Caco-2 (cell line): ENCODE measurements around the gene WBP11. TPM values are rescaled to one million over a fixed set of nuclear protein-coding genes. Genes with fewer than 3 reads are reported as not detected.

ENCODE experiments used
- BruUV-seq: library from RNA; stranded (reverse); fragments of 400-500 nt; replicated peaks from 2 replicates; lab custom pipeline; 2021; lab: Mats Ljungman, UMichigan
- CTCF ChIA-PET: fragments of 300-600 bp; sonication (Branson Sonifier 250); formaldehyde crosslinking; loops from one replicate; lab custom pipeline; 2022; ENCODE audit warnings: antibody characterized with exemption; lab: Charles Lee
- POLR2A ChIA-PET: fragments of 300-600 bp; sonication (Branson Sonifier 250); formaldehyde crosslinking; loops from one replicate; lab custom pipeline; 2022; ENCODE audit warnings: antibody characterized with exemption; lab: Charles Lee
- DNase-seq, 2 experiments: peaks; one replicate each; pipeline versions ENCODE4 v3.0.0 to v3.0.0-alpha.2; 2020 to 2022
- H3K27me3 ChIP-seq: replicated peaks from 2 replicates; pipeline ENCODE4 v1.6.0; 2011; ENCODE audit warnings: low read length; ENCODE audit not compliant: control insufficient read depth, insufficient read depth
- H3K36me3 ChIP-seq: 2 replicates; pipeline ENCODE4 v1.5.1; 2011; ENCODE audit warnings: low read length; ENCODE audit not compliant: control insufficient read depth, insufficient read depth
- H3K4me1 ChIP-seq: fragments of 250-450 bp; sonication (Bioruptor Pico); 2 replicates; pipeline ENCODE4 v1.5.1; 2020; ENCODE audit warnings: mild to moderate bottlenecking
- H3K4me3 ChIP-seq: 2 replicates; pipeline ENCODE4 v1.5.1; 2011; ENCODE audit warnings: low read depth, mild to moderate bottlenecking, control low read depth, low read length
- H3K9me3 ChIP-seq: fragments of 250-450 bp; sonication (Bioruptor Pico); 2 replicates; pipeline ENCODE4 v1.5.1; 2020; ENCODE audit warnings: mild to moderate bottlenecking, moderate library complexity
- H3K27ac Mint-ChIP-seq: one replicate; pipeline ENCODE4 v1.8.0; 2022; ENCODE audit warnings: mixed read lengths; ENCODE audit not compliant: unreplicated experiment
- H3K27me3 Mint-ChIP-seq: one replicate; pipeline ENCODE4 v1.8.0; 2022; ENCODE audit warnings: mixed read lengths; ENCODE audit not compliant: insufficient read depth, unreplicated experiment
- H3K36me3 Mint-ChIP-seq: one replicate; pipeline ENCODE4 v1.8.0; 2022; ENCODE audit warnings: mild to moderate bottlenecking, mixed read lengths; ENCODE audit not compliant: insufficient read depth, unreplicated experiment
- H3K4me1 Mint-ChIP-seq: one replicate; pipeline ENCODE4 v1.8.0; 2022; ENCODE audit warnings: low read depth, mixed read lengths; ENCODE audit not compliant: unreplicated experiment
- H3K4me3 Mint-ChIP-seq: one replicate; pipeline ENCODE4 v1.8.0; 2022; ENCODE audit warnings: mild to moderate bottlenecking, moderate library complexity, mixed read lengths; ENCODE audit not compliant: unreplicated experiment
- H3K9me3 Mint-ChIP-seq: one replicate; pipeline ENCODE4 v1.8.0; 2022; ENCODE audit warnings: mixed read lengths; ENCODE audit not compliant: unreplicated experiment
- CTCF ChIP-seq, 2 experiments: fragments of 200-600 bp in 1 of 2; IDR thresholded peaks; 1 replicate in 1 of 2; 2 replicates in 1 of 2; pipeline versions ENCODE4 v1.5.1 to v1.8.0; 2011 to 2022; ENCODE audit warnings: antibody characterized with exemption in 1 of 2, control low read depth in 1 of 2, inconsistent platforms in 1 of 2, low read depth in 1 of 2, low read length in 1 of 2, mild to moderate bottlenecking in 1 of 2, moderate library complexity in 1 of 2; ENCODE audit not compliant: insufficient read depth in 1 of 2, severe bottlenecking in 1 of 2, unreplicated experiment in 1 of 2
- intact Hi-C: fragments of 100-400 bp; cut with micrococcal nuclease; formaldehyde crosslinking; loops from one replicate; pipeline ENCODE4 v1.10.0; 2022; ENCODE audit not compliant: unreplicated experiment
- total RNA-seq: library from RNA; stranded (reverse); gene quantifications from 2 replicates; pipeline ENCODE4 v1.2.3, GENCODE V29; 2022

Gene WBP11
- total RNA-seq, 1 experiment from 2014 or later, result 159 TPM

- no peaks in the 10 kb centered on the region for H3K36me3 ChIP-seq
- Mint-ChIP-seq H3K36me3 (no peaks in the 10 kb centered on the region), H3K27me3 (peaks cover 1% of the 10 kb centered on the region), H3K4me3 (no peak overlapping the region), H3K4me1 (no peaks in the 10 kb centered on the region), H3K27ac (no peak overlapping the region), H3K9me3 (no peaks in the 10 kb centered on the region)
- CTCF ChIA-PET, result interaction anchor here (0.8 kb wide), 1 partner anchor 212 kb away, joined by 5 read pairs; no protein-coding TSS in a partner anchor
- no peak for TF ChIP-seq CTCF (IDR thresholded peaks at IDR 0.05; ENCODE audit: insufficient read depth in 1 of 2, low read depth in 1 of 2, low read length in 1 of 2, severe bottlenecking in 1 of 2, unreplicated experiment in 1 of 2)
- POLR2A ChIA-PET, result no interaction called here
- H3K27me3 ChIP-seq, result no peaks in the 10 kb centered on the region
- DNase-seq, result no peak
- no peak overlapping the region for H3K4me3 ChIP-seq
- intact Hi-C loops, result no loop called here
- H3K9me3 ChIP-seq, result no peaks in the 10 kb centered on the region
- no peaks in the 10 kb centered on the region for H3K4me1 ChIP-seq
- BruUV-seq, result no TSS peak
These were observed 22.0 kb upstream of the WBP11 start for GRCh38 chr12:14825256-14825655.

GRCh38 chr12:14824012-14824634, 20.8 kb upstream of the WBP11 start:
- ChIA-PET CTCF (no interaction called here), POLR2A (no interaction called here)
- H3K4me3 Mint-ChIP-seq, result no peak overlapping the region
- no peak overlapping the region for H3K4me3 ChIP-seq
- H3K9me3 Mint-ChIP-seq, result no peaks in the 10 kb centered on the region
- no peak overlapping the region for H3K27ac Mint-ChIP-seq
- no peaks in the 10 kb centered on the region for H3K36me3 Mint-ChIP-seq
- H3K4me1 Mint-ChIP-seq, result no peaks in the 10 kb centered on the region
- no peak for DNase-seq
- H3K4me1 ChIP-seq, result no peaks in the 10 kb centered on the region
- no peak for TF ChIP-seq CTCF (IDR thresholded peaks at IDR 0.05; ENCODE audit: insufficient read depth in 1 of 2, low read depth in 1 of 2, low read length in 1 of 2, severe bottlenecking in 1 of 2, unreplicated experiment in 1 of 2)
- H3K36me3 ChIP-seq, result no peaks in the 10 kb centered on the region
- peaks cover 3% of the 10 kb centered on the region for H3K27me3 Mint-ChIP-seq
- H3K9me3 ChIP-seq, result no peaks in the 10 kb centered on the region
- H3K27me3 ChIP-seq, result no peaks in the 10 kb centered on the region
- BruUV-seq, result no TSS peak
- intact Hi-C loops, result no loop called here

GRCh38 chr12:14814014-14814413, 10.7 kb upstream of the WBP11 start, which contains the start of gene SMCO3:
Gene SMCO3, minus strand, starts transcription at chr12:14814182. Its CDS starts 7,502 bp downstream, at chr12:14806680.
- Histone ChIP-seq H3K4me1 (no peaks in the 10 kb centered on the region), H3K4me3 (no peak within 1 kb of the TSS), H3K27me3 (no peaks in the 10 kb centered on the region), H3K9me3 (no peaks in the 10 kb centered on the region), H3K36me3 (no peaks in the 10 kb centered on the region)
- CTCF ChIA-PET, result interaction anchor here (0.9 kb wide), 1 partner anchor 182 kb away, joined by 4 read pairs; no protein-coding TSS in a partner anchor
- Mint-ChIP-seq H3K36me3 (no peaks in the 10 kb centered on the region), H3K4me3 (no peak within 1 kb of the TSS), H3K27ac (no peak within 1 kb of the TSS), H3K27me3 (peaks cover 10% of the 10 kb centered on the region), H3K4me1 (no peaks in the 10 kb centered on the region), H3K9me3 (no peaks in the 10 kb centered on the region)
- intact Hi-C loops, result no loop called here
- POLR2A ChIA-PET, result no interaction called here
- TF ChIP-seq CTCF (IDR thresholded peaks at IDR 0.05; ENCODE audit: insufficient read depth in 1 of 2, low read depth in 1 of 2, low read length in 1 of 2, severe bottlenecking in 1 of 2, unreplicated experiment in 1 of 2), result no peak
- DNase-seq, result no peak
- no TSS peak for BruUV-seq
